Glutamatergic neuron (in vitro differentiated cells): Measurements from ENCODE around the gene EXOC4. TPM values are rescaled to one million over a fixed set of nuclear protein-coding genes. Genes with fewer than 3 reads are reported as not detected.

Experiments used
- DNase-seq: peaks from one replicate; pipeline ENCODE4 v3.0.0; 2022
- H3K27ac Mint-ChIP-seq: one replicate; pipeline ENCODE4 v1.8.0; 2020; ENCODE audit warnings: mild to moderate bottlenecking, mixed read lengths, inconsistent platforms; ENCODE audit not compliant: unreplicated experiment
- H3K27me3 Mint-ChIP-seq: one replicate; pipeline ENCODE4 v1.8.0; 2020; ENCODE audit warnings: mild to moderate bottlenecking, moderate library complexity, mixed read lengths, inconsistent platforms; ENCODE audit not compliant: unreplicated experiment
- H3K36me3 Mint-ChIP-seq: one replicate; pipeline ENCODE4 v1.8.0; 2020; ENCODE audit warnings: mild to moderate bottlenecking, mixed read lengths, inconsistent platforms; ENCODE audit not compliant: unreplicated experiment
- H3K4me1 Mint-ChIP-seq: one replicate; pipeline ENCODE4 v1.8.0; 2020; ENCODE audit warnings: mild to moderate bottlenecking, low read depth, mixed read lengths, inconsistent platforms; ENCODE audit not compliant: unreplicated experiment
- H3K4me3 Mint-ChIP-seq: one replicate; pipeline ENCODE4 v1.8.0; 2020; ENCODE audit warnings: mild to moderate bottlenecking, mixed read lengths, inconsistent platforms; ENCODE audit not compliant: unreplicated experiment
- H3K9me3 Mint-ChIP-seq: one replicate; pipeline ENCODE4 v1.8.0; 2020; ENCODE audit warnings: mild to moderate bottlenecking, moderate library complexity, mixed read lengths, inconsistent platforms; ENCODE audit not compliant: unreplicated experiment
- total RNA-seq: library from RNA; stranded (reverse); fragmentation: NEBNext Ultra II Directional; extraction: Animal tissue kit (Norgen Biotek cat#: 25700); gene quantifications from one replicate; pipeline ENCODE4 v1.2.1, GENCODE V29; 2021; ENCODE audit not compliant: unreplicated experiment
- TF ChIP-seq, protein P1 (sequence below): fragments of 200-600 bp; sonication (generic); IDR thresholded peaks from one replicate; pipeline ENCODE4 v1.5.0; 2021; ENCODE audit not compliant: partially characterized antibody, unreplicated experiment

Gene EXOC4
- total RNA-seq, 1 donor from 2014 or later = 73.8 TPM

GRCh38 chr7:133436014-133436428 is 183.1 kb downstream of the EXOC4 start:
- Mint-ChIP-seq H3K4me1 (no peaks in the 10 kb centered on the region), H3K27me3 (no peaks in the 10 kb centered on the region), H3K36me3 (no peaks in the 10 kb centered on the region), H3K27ac (no peak overlapping the region), H3K4me3 (no peak overlapping the region), H3K9me3 (no peaks in the 10 kb centered on the region)
- DNase-seq = no peak
- TF ChIP-seq, protein P1, sequence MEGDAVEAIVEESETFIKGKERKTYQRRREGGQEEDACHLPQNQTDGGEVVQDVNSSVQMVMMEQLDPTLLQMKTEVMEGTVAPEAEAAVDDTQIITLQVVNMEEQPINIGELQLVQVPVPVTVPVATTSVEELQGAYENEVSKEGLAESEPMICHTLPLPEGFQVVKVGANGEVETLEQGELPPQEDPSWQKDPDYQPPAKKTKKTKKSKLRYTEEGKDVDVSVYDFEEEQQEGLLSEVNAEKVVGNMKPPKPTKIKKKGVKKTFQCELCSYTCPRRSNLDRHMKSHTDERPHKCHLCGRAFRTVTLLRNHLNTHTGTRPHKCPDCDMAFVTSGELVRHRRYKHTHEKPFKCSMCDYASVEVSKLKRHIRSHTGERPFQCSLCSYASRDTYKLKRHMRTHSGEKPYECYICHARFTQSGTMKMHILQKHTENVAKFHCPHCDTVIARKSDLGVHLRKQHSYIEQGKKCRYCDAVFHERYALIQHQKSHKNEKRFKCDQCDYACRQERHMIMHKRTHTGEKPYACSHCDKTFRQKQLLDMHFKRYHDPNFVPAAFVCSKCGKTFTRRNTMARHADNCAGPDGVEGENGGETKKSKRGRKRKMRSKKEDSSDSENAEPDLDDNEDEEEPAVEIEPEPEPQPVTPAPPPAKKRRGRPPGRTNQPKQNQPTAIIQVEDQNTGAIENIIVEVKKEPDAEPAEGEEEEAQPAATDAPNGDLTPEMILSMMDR = no peak

- TF ChIP-seq, protein P1 = no peak
- Mint-ChIP-seq H3K27ac (no peak overlapping the region), H3K9me3 (no peaks in the 10 kb centered on the region), H3K4me1 (no peaks in the 10 kb centered on the region), H3K27me3 (no peaks in the 10 kb centered on the region), H3K36me3 (no peaks in the 10 kb centered on the region), H3K4me3 (no peak overlapping the region)
- DNase-seq = no peak
Observed at GRCh38 chr7:133437544-133437943, 184.7 kb downstream of the EXOC4 start.

DNA sequence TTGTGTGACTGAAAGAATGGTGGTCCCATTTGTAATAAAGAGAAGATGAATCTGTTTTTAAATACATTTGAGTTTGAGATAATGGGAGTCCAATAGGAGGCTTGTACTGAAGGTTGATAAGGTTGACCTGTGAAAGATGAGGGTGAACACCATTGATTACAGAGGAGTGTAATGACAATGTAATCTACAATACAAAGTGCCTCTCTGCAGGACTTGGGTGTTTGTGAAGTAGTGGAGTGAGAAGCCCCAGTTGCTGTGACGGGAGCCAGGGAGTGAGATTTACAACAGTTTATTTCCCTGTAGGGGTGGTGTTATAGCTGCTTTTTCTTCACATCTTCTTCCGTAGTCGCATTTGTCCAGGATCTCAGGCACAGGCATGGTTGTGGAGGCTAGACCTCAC is 189.9 kb downstream of the EXOC4 start:
- Mint-ChIP-seq H3K36me3 (no peaks in the 10 kb centered on the region), H3K9me3 (no peaks in the 10 kb centered on the region), H3K27ac (no peak overlapping the region), H3K27me3 (peaks cover 3% of the 10 kb centered on the region), H3K4me1 (peaks cover 4% of the 10 kb centered on the region), H3K4me3 (no peak overlapping the region)
- TF ChIP-seq, protein P1 = no peak
- no peak for DNase-seq

GRCh38 chr7:133445617-133446016 is 192.7 kb downstream of the EXOC4 start:
- H3K4me3 Mint-ChIP-seq = no peak overlapping the region
- H3K4me1 Mint-ChIP-seq = peaks cover 4% of the 10 kb centered on the region
- no peak for DNase-seq
- no peaks in the 10 kb centered on the region for H3K9me3 Mint-ChIP-seq
- H3K27me3 Mint-ChIP-seq = peaks cover 3% of the 10 kb centered on the region
- TF ChIP-seq, protein P1 = no peak
- H3K36me3 Mint-ChIP-seq = no peaks in the 10 kb centered on the region
- no peak overlapping the region for H3K27ac Mint-ChIP-seq

GRCh38 chr7:133448012-133448411 is 195.1 kb downstream of the EXOC4 start:
- Mint-ChIP-seq H3K9me3 (no peaks in the 10 kb centered on the region), H3K27me3 (peaks cover 3% of the 10 kb centered on the region), H3K4me3 (no peak overlapping the region), H3K36me3 (no peaks in the 10 kb centered on the region), H3K4me1 (peaks cover 8% of the 10 kb centered on the region), H3K27ac (no peak overlapping the region)
- TF ChIP-seq, protein P1 = no peak
- DNase-seq = no peak
